T follicular helper cell (primary cell): ENCODE measurements around the gene SNPH.

Source experiments
- DNase-seq: peaks from one replicate; pipeline ENCODE4 v3.0.0-alpha.2; 2020; ENCODE audit warnings: low read depth

The SNPH gene

DNA sequence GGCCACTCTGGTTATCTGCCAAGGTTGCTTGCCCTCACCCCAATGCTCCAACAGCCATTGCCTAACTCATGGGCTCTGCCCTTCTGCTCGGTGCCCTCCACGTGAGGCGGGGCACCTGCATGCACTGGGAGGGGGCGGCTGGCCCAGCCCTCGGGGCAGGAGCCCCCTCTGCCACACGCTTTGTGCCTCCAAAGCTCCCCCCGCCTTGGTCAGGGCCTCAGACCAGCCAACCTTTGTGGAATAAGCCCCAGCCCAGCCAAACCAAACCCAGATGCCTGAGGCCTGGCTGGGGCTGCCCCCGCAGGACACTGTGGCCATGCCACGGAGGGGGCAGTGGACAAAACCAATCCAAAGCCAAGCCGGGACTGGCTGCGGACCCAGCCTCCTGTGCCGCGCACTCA is 41.5 kb downstream of the SNPH start:
- DNase-seq, result no peak

- DNase-seq, result no peak
Observed at GRCh38 chr20:1308067-1308701, 42.1 kb downstream of the SNPH start.

DNA sequence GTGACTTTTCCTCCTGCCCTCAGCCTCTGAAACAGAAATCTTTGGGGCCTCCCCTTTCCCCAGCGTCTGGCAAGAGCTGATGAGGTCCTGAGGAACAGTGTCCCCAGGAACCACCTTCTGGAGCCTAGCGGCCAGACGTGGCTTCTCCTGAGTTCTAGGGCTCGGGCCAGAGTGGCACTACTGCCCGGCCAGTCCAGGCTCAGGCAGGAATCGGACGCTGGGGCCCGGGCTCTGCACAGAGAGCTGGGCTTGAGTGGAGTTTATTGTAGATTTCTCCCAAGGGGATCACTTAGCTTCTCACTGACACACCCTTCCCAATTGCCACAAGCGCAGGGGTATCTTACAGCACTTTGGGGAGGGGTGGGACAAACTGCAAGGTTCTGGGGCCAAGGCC is 42.6 kb downstream of the SNPH start:
- no peak for DNase-seq

- no peak for DNase-seq
Observed at GRCh38 chr20:1309439-1309847, 43.3 kb downstream of the SNPH start.

GRCh38 chr20:1310071-1310470 is 44.0 kb downstream of the SNPH start:
- no peak for DNase-seq

GRCh38 chr20:1310506-1311190 is 44.6 kb downstream of the SNPH start:
- no peak for DNase-seq

- no peak for DNase-seq
Observed at GRCh38 chr20:1312308-1312707, 46.2 kb downstream of the SNPH start.

DNA sequence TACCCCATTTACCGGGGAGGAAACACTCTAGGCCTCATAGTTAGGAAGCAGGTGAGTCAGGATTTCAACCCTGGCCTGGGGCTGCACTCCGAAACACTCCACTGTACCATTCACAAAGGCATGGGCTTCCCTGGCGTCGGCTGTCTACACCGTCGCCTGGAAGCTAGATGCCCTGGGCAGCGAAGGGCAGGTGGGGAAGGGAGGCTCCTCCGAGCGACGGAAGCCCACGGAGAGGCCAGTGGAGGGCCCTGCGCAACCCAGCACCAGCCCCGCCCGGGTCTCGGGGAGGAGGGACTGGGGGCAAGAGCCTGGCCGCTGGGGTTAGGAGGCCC is 46.8 kb downstream of the SNPH start:
- DNase-seq, result no peak

DNA sequence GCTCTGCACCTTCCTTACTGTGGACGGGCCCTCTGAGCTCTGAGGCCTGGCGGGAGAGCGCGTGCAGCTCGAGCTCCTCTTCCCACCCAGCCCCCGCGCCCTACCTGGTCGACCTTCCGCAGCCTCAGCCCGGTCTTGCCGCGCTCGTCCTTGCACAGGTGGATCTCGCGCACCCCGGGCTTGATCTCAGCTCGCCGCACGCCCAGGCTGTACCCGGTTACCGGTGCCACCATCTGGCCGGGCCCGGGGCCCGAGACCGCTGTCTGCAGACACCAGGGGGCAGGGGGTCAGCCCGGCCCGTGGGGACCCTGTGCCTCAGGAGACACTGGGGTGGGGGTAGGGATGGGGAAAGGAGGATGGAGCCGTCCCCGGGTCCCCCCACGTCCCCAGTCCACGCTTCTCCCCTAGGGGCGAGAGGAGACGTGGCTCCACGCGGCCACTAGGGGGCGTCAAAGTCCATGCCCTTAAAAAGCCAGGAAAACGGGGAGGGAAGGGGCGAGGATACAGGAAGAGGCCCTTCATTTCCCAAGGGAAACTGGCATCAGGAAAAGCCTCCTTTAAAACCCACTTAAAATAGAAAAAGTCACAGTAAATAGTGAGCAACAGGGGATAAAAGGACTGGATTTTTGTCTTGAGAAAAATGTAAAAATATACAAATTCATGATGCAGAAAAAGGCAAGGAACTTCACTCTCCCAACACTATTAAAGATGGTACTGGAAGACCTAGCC is 47.3 kb downstream of the SNPH start:
- peak; percentile 51 for DNase-seq

- no peak for DNase-seq
Observed at GRCh38 chr20:1315804-1316203, 49.7 kb downstream of the SNPH start.

- DNase-seq, result no peak
Observed at GRCh38 chr20:1317545-1318255, 51.6 kb downstream of the SNPH start.

DNA sequence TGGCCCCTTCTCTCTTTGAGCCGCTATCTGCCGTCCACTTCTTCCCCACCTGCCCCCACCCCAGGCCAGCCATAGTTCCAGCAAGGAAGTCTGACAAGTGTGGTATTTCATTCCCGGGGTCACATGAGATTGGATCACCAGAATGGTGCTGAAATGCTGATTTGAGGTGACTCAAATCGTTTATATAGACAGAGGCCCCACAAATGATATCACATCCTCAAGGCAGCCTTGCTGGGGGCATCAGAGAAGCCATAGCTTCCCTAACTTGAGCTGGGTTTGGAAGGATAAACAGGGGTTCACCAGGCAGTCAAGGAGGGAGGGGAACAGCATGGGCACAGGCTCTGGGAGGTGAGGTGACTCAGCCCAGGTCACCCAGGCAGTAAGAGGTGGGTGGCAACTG is 53.0 kb downstream of the SNPH start:
- DNase-seq, result no peak

GRCh38 chr20:1319462-1319861 is 53.4 kb downstream of the SNPH start:
- no peak for DNase-seq

DNA sequence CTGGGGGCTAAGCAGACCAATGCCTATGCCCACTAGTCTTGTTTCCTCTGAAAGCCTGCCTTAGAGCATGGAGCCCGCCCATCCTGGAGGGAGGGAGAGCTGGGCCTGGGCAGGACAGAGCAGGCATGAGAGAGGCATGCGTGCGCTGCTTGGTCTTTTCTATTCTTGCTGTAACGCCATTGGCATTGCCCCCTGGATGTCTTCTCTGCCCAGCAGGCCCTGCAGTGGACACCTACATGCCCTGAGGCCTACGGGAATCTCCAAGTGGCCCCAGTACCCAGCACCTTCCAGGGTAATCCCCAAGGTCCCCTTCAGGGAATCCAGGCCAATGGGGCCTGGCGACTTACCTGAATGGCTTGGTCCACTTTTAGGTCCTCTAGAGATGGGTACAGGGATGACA is 53.9 kb downstream of the SNPH start:
- DNase-seq, result no peak

DNA sequence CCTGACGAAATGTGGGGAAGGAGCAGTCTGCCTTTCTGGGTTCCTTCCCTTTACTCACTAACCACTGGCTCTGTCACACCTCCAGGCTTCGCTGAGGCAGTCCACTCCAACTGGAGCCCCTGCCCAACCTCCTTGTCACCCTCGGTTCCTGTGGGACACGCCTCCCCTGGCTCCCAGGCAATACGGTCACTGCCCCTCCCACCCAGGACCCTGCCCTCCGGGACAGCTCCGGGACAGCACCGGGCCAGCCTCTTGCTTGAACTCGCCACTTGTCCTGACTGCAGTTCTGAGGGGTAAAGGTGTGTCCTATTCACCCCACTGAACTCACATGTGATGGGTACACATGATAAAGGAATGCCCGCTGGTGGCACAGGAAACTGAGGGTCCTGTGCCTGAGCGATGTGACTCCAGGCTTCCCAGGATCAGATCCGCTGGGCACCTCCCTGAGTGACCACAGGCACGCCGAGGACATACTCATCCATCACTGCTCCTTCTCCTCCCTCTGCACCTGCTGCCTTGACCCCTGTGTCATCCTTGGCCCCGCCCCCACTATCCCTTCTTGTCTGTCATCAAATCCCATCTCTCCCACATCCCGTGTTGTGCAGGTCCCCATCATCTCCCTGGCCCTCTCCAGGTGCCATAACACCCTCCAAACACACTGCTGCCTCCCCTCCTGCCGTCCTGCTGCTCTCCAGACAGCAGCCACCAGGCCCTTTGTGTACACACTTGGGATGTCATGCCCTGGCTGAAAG is 55.0 kb downstream of the SNPH start:
- no peak for DNase-seq

GRCh38 chr20:1321654-1321939 is 55.5 kb downstream of the SNPH start:
- no peak for DNase-seq

DNA sequence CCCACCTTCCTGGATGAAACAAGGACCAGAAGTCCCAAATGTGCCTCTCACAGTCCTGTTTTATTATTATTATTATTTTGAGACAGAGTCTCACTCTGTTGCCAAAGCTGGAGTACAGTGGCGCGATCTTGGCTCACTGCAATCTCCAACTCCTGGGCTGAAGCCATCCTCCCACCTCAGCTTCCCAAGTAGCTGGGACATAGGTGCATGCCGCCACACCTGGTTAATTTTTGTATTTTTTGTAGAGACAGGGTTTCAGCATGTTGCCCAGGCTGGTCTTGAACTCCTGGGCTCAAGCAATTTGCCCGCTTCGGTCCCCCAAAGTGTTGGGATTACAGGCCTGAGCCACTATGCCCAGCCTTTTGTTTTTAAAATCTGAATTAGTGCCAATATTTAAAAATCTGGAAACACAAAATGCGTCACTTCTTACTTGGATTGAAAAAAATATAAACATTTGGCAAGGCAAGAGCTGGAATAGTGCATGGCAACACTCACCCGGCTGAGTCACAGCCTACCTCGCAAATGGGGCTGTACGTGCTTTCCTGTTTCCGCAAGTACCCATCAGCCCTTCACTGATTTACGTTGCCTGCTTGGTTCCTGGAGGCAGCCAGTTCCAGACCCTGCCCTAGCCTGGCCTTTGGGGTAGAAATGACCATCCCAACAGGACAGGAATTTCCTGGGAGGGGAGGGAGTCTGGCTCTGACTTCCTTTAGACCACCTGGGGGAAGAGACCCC is 56.6 kb downstream of the SNPH start:
- DNase-seq, result no peak

- no peak for DNase-seq
Observed at GRCh38 chr20:1323256-1323655, 57.2 kb downstream of the SNPH start.

- DNase-seq, result no peak
Observed at GRCh38 chr20:1323830-1324597, 57.9 kb downstream of the SNPH start.

DNA sequence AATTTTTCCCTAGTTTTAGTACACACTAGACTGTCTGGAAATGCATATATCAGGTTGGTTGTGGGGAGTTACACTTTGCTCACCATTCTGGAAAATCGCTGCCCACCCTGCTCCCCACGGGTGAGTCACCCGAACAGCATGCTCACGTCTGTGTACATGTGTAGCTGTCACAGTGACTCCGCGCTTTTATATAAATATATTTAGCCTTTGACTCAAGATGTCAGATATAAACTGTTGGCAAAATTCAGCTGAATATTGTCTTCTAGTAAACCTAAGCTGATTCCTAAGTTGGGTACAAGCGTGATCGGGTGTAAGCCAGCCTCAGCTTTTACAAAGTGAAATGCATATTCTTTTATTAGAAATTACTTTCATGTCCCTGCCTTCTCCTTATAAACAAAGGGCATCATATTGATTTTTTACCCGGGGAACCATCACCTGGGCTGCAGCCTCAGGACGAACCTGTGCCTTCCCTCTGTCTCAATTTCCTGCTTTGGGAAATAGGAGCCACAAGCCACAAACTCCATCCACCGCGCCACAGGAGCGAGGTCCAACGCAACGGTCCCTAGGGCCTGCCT is 58.6 kb downstream of the SNPH start:
- peak; percentile 24 for DNase-seq
